Measurements from ENCODE around the gene SUGCT. TPM values are rescaled to one million over a fixed set of nuclear protein-coding genes. Genes with fewer than 3 reads are reported as not detected.

SUGCT gene
- total RNA-seq, 1 experiment from 2014 or later, result 1.5 TPM

- TF ChIP-seq, protein P1, sequence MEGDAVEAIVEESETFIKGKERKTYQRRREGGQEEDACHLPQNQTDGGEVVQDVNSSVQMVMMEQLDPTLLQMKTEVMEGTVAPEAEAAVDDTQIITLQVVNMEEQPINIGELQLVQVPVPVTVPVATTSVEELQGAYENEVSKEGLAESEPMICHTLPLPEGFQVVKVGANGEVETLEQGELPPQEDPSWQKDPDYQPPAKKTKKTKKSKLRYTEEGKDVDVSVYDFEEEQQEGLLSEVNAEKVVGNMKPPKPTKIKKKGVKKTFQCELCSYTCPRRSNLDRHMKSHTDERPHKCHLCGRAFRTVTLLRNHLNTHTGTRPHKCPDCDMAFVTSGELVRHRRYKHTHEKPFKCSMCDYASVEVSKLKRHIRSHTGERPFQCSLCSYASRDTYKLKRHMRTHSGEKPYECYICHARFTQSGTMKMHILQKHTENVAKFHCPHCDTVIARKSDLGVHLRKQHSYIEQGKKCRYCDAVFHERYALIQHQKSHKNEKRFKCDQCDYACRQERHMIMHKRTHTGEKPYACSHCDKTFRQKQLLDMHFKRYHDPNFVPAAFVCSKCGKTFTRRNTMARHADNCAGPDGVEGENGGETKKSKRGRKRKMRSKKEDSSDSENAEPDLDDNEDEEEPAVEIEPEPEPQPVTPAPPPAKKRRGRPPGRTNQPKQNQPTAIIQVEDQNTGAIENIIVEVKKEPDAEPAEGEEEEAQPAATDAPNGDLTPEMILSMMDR (conservative IDR thresholded peaks at IDR 0.05; ENCODE audit: low read depth, low read length), result no peak
- TF ChIP-seq EZH2 (IDR thresholded peaks at IDR 0.05; ENCODE audit: borderline replicate concordance, low read depth, low read length, poor library complexity, severe bottlenecking), result no peak
- ChIA-PET CTCF (no interaction called here), POLR2A (ENCODE audit: low non-redundant PET) (no interaction called here)
- Histone ChIP-seq H3K9me3 (ENCODE audit: low read depth, low read length, poor library complexity, severe bottlenecking) (no peaks in the 10 kb centered on the region), H3K27ac (ENCODE audit: low read depth, low read length, poor library complexity, severe bottlenecking) (no peak overlapping the region), H3K4me3 (ENCODE audit: low read depth, low read length, poor library complexity, severe bottlenecking) (no peak overlapping the region), H3K36me3 (ENCODE audit: insufficient read depth, low read length, poor library complexity, severe bottlenecking) (no peaks in the 10 kb centered on the region), H3K4me1 (ENCODE audit: insufficient read depth, low read length, poor library complexity, severe bottlenecking) (no peaks in the 10 kb centered on the region), H3K27me3 (replicated peaks; ENCODE audit: insufficient read depth, low read depth, low read length, poor library complexity) (no peaks in the 10 kb centered on the region)
- BruUV-seq (replicated peaks), result no TSS peak
- intact Hi-C loops (cut with micrococcal nuclease; ENCODE audit: unreplicated experiment), result no loop called here
- DNase-seq (ENCODE audit: low spot score), result no peak
Observed at GRCh38 chr7:40746841-40747556, 612.2 kb downstream of the SUGCT start.

DNA sequence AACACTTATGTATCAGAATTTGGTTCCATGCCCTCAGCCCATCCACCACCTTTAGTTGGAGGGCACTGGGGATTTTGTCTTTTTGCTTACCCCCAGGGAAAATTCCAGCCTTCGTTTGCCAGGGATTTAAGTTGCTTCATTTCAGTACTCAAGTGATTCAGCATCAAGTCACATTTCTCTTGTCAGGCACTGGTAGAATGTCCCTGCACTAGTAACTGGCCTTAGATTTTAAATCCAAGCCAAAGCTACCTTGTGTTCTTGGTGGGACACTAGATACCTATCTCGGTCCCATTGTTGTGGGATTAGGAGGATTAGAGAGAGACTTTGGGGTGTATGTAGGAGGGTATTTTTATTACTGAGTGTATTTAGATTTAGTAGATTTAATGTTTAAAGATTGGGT is 613.1 kb downstream of the SUGCT start:
- Histone ChIP-seq H3K4me1 (ENCODE audit: insufficient read depth, low read length, poor library complexity, severe bottlenecking) (no peaks in the 10 kb centered on the region), H3K9me3 (ENCODE audit: low read depth, low read length, poor library complexity, severe bottlenecking) (no peaks in the 10 kb centered on the region), H3K27ac (ENCODE audit: low read depth, low read length, poor library complexity, severe bottlenecking) (no peak overlapping the region), H3K36me3 (ENCODE audit: insufficient read depth, low read length, poor library complexity, severe bottlenecking) (no peaks in the 10 kb centered on the region), H3K27me3 (replicated peaks; ENCODE audit: insufficient read depth, low read depth, low read length, poor library complexity) (no peaks in the 10 kb centered on the region), H3K4me3 (ENCODE audit: low read depth, low read length, poor library complexity, severe bottlenecking) (no peak overlapping the region)
- intact Hi-C loops (cut with micrococcal nuclease; ENCODE audit: unreplicated experiment), result no loop called here
- TF ChIP-seq, protein P1 (conservative IDR thresholded peaks at IDR 0.05; ENCODE audit: low read depth, low read length), result no peak
- no peak for TF ChIP-seq EZH2 (IDR thresholded peaks at IDR 0.05; ENCODE audit: borderline replicate concordance, low read depth, low read length, poor library complexity, severe bottlenecking)
- no TSS peak for BruUV-seq (replicated peaks)
- ChIA-PET CTCF (no interaction called here), POLR2A (ENCODE audit: low non-redundant PET) (no interaction called here)
- DNase-seq (ENCODE audit: low spot score), result no peak

GRCh38 chr7:40749877-40750276 is 615.1 kb downstream of the SUGCT start:
- Histone ChIP-seq H3K36me3 (ENCODE audit: insufficient read depth, low read length, poor library complexity, severe bottlenecking) (no peaks in the 10 kb centered on the region), H3K27me3 (replicated peaks; ENCODE audit: insufficient read depth, low read depth, low read length, poor library complexity) (no peaks in the 10 kb centered on the region), H3K4me3 (ENCODE audit: low read depth, low read length, poor library complexity, severe bottlenecking) (no peak overlapping the region), H3K4me1 (ENCODE audit: insufficient read depth, low read length, poor library complexity, severe bottlenecking) (no peaks in the 10 kb centered on the region), H3K9me3 (ENCODE audit: low read depth, low read length, poor library complexity, severe bottlenecking) (no peaks in the 10 kb centered on the region), H3K27ac (ENCODE audit: low read depth, low read length, poor library complexity, severe bottlenecking) (no peak overlapping the region)
- POLR2A ChIA-PET (ENCODE audit: low non-redundant PET), result no interaction called here
- CTCF ChIA-PET, result no interaction called here
- no TSS peak for BruUV-seq (replicated peaks)
- intact Hi-C loops (cut with micrococcal nuclease; ENCODE audit: unreplicated experiment), result no loop called here
- TF ChIP-seq EZH2 (IDR thresholded peaks at IDR 0.05; ENCODE audit: borderline replicate concordance, low read depth, low read length, poor library complexity, severe bottlenecking), result no peak
- TF ChIP-seq, protein P1 (conservative IDR thresholded peaks at IDR 0.05; ENCODE audit: low read depth, low read length), result no peak
- no peak for DNase-seq (ENCODE audit: low spot score)

Data from A673 (cell line).